NCI-H1694 (cell line): ENCODE data around the gene ZIC5.

Source experiments
- DNase-seq: peaks from one replicate; lab custom pipeline; 2025; lab: John Stamatoyannopoulos, UW

The ZIC5 gene

GRCh38 chr13:99975626-99976025 is 4.1 kb upstream of the ZIC5 start:
- no peak for DNase-seq

- DNase-seq = no peak
These were observed 3.5 kb upstream of the ZIC5 start for GRCh38 chr13:99974939-99975561.

- DNase-seq = no peak
These were observed 2.9 kb upstream of the ZIC5 start for GRCh38 chr13:99974296-99974938.

- no peak for DNase-seq
These were observed 2.2 kb upstream of the ZIC5 start for GRCh38 chr13:99973808-99974185.

- DNase-seq = no peak
These were observed 1.7 kb upstream of the ZIC5 start for GRCh38 chr13:99973163-99973807.

GRCh38 chr13:99972190-99972731 is 694 bp upstream of the ZIC5 start:
- DNase-seq = no peak

GRCh38 chr13:99970651-99971575 is 654 bp downstream of the ZIC5 start:
- no peak for DNase-seq

GRCh38 chr13:99969919-99970650 is 1.5 kb downstream of the ZIC5 start:
- DNase-seq = peak; percentile 31

- no peak for DNase-seq
These were observed 2.1 kb downstream of the ZIC5 start for GRCh38 chr13:99969453-99969918.

GRCh38 chr13:99968521-99969452 is 2.8 kb downstream of the ZIC5 start:
- no peak for DNase-seq

GRCh38 chr13:99967869-99968520 is 3.6 kb downstream of the ZIC5 start:
- DNase-seq = no peak

- no peak for DNase-seq
These were observed 4.1 kb downstream of the ZIC5 start for GRCh38 chr13:99967498-99967868.

GRCh38 chr13:99966064-99966805 is 5.3 kb downstream of the ZIC5 start:
- DNase-seq = no peak

- no peak for DNase-seq
These were observed 6.1 kb downstream of the ZIC5 start for GRCh38 chr13:99965329-99966000.

GRCh38 chr13:99963816-99964339 is 7.7 kb downstream of the ZIC5 start:
- DNase-seq = no peak

- DNase-seq = no peak
These were observed 9.3 kb downstream of the ZIC5 start for GRCh38 chr13:99962242-99962641.

- no peak for DNase-seq
These were observed 9.9 kb downstream of the ZIC5 start for GRCh38 chr13:99961636-99962035.

- no peak for DNase-seq
These were observed 10.8 kb downstream of the ZIC5 start for GRCh38 chr13:99960663-99961311.
